ENCODE measurements around the gene OSR1. TPM values are rescaled to one million over a fixed set of nuclear protein-coding genes. Genes with fewer than 3 reads are reported as not detected.

Gene OSR1
- total RNA-seq, result 9.7 and 27.0 TPM in 2 replicates

GRCh38 chr2:19358242-19359020, at the start of gene OSR1:
OSR1 (minus strand) TSS chr2:19358623; CDS start chr2:19353805, 4,818 bp downstream.

Measured in bronchial smooth muscle cell (primary cell).